ENCODE data around the gene MACROD2. TPM values are rescaled to one million over a fixed set of nuclear protein-coding genes. Genes with fewer than 3 reads are reported as not detected.

MACROD2 gene
- polyA plus RNA-seq, 4 donors, result 13.0 to 15.9 (median 14.0) TPM

DNA sequence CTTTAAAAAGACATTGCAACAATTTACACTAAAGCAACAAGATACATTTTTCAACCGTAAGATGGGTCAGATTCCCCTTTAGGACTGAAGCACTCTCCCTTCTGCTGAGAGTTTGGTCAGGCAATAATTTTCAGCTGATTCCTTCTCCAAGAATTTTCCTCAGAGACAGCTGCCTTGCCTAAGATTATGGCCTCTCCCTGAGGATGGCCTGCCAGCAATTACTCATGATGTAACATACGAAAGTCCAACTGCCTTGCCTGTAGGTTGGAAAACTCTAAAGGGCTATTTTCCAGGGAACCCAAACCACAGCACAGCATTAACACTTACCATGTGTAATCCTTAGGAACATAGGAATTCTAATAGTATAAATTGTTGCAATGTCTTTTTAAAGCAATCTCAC lies 571.2 kb downstream of the MACROD2 start:
- DNase-seq (ENCODE audit: low read depth in 4 of 4, low spot score in 2 of 4), result no peak

DNA sequence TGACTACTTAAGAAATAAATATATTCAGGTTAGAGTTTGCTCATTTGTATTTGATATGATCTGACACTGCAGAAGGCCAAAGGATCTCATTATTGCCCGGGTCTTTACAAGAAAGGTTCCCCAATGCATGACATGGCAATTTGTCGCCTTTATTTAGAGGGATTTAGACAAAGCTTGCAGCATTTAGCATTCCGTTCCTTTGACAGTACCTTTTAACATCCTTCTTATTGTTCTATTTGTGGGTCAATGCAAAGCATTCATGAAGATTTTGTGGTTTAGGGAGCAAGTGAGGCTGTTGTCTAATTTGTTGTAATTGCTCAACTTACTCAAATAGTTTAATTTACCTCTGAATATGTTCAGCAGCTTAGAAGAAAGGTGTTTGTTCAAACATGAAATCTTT lies 572.9 kb downstream of the MACROD2 start:
- DNase-seq (ENCODE audit: low read depth in 4 of 4, low spot score in 2 of 4), result no peak

DNA sequence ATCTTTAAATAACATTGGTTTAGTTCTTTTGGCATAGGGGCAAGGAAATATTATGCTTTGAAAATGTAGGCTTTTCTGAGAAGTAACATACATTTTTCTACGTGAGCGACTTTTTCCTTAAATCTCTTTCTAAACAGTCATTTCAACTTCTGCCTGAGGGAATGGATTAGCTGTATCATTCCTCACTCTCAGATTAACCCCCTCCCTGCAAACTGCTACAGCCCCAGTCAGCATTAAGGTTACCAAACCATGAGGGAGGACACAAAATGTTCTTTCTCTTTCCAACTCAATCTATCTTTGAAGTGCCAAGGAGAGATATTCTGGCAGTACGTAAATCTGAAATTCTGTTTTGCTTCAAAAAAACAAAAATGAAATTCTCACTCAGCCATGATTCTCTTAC lies 573.4 kb downstream of the MACROD2 start:
- no peak for DNase-seq (ENCODE audit: low read depth in 4 of 4, low spot score in 2 of 4)

DNA sequence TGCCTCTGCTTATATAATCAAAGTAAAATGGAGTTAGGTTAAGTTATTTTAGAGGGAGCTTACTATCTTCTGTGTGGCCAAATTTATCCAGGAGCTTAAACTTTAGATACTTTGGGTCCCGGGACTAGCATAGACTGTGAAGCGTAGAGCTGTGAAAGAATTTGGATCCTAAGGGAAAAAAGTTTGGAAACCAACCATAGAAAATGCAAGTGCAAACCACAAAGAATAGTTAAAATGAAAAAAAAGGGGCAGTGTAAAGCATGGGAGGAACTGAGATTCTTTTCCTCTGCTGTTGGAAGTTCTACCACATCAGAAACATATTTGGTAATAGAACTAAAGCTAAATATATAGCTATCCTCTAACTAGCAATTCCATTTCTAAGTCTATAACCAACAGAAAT lies 574.3 kb downstream of the MACROD2 start:
- no peak for DNase-seq (ENCODE audit: low read depth in 4 of 4, low spot score in 2 of 4)

DNA sequence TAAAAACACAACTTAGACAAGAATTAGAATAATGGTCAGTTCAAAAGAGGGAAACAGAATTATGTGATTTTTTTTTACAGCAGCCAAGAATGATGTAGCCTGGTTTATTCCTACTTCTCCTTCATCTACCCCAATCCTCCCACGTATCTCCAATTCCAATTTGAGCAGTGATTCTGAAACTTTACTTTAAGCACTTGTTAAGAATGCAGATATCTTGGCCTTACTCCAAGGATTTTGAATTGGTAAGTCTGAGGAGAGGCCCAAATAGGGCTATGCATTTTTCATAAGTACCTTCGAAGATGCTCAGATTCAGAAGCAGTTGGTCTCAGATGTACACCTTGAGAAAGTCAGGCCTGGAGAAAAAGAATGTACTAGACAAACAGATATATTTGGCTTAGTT lies 575.5 kb downstream of the MACROD2 start:
- no peak for DNase-seq (ENCODE audit: low read depth in 4 of 4, low spot score in 2 of 4)

DNA sequence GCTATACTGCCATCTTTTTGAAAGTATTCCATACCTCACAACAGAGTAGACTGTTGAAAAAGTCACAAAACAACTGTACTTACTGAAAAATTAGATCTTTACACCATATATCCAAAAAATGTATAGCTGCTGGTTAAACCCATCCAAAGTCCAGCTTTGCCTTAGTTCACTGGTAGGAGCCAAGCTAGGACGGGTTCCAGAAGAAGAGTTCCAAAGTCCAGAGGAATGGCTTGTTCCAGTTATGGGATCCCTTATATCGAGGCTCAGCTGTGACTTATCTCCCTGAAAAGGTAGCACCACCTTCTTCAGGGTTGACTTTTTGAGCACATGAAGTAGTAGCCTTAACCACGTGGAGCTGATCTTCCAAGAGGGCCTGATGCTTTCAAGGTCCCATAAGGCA lies 578.4 kb downstream of the MACROD2 start:
- DNase-seq (ENCODE audit: low read depth in 4 of 4, low spot score in 2 of 4), result no peak

DNA sequence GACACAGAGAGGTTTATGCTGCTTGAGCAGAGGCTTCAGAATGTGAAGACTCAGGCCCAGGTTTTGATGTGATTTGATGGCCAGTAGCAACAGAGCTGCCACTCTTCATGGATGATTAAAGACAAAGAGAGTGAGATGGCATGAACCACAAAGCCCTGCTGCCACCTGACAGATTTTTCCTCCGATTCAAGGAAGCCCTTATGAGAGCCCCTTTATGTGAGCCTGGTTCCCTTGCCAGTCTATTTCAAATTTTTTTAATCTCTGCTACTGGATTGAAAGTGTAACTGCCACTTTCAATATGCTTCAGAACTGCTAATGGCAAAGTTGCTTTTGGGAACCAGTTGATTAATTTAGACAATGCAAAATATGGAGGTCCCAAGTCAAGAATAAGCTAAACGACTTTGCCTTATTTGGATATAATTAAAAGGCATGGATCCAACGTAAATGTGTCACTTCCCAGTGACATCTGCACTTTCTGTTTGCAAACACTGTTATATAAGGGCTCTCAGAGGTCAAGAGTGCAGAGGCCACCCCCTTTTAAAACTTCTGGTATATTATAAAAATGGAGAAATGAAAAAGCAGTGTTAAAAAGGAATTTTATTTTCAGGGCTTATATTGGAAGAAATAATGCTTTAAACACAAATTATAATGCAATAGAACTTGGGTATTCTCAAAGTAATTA lies 581.0 kb downstream of the MACROD2 start:
- no peak for DNase-seq (ENCODE audit: low read depth in 4 of 4, low spot score in 2 of 4)

DNA sequence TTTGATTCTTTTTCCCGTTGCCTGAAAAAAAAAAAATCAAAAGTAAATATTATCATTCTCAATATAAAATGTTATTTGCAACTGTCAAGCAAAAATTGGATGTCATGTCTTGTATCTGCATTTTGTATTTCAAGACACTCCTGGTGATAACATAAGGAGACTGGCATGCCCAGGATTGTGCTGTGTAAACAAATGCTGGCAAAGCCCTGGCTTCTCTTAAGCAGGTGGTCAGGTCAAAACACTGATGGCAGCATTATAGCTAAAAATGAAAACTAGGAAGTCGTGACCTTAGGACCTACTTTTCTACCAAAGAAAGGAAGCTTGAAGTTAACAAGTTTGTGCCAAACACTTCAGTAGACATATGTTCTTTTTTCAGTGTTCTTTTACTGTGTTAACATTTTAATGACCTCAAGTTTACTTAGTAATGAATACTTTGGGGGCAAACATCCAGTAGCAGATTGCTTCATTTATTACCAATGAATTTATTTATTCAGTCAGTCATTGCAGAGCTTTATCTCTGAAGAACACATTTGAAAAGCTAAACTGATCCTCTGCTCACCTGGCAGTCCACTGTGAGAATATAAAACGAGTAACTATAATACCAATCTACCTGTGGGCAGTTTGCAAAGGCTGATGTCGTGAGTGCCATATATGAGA lies 585.2 kb downstream of the MACROD2 start:
- DNase-seq (ENCODE audit: low read depth in 4 of 4, low spot score in 2 of 4), result no peak

DNA sequence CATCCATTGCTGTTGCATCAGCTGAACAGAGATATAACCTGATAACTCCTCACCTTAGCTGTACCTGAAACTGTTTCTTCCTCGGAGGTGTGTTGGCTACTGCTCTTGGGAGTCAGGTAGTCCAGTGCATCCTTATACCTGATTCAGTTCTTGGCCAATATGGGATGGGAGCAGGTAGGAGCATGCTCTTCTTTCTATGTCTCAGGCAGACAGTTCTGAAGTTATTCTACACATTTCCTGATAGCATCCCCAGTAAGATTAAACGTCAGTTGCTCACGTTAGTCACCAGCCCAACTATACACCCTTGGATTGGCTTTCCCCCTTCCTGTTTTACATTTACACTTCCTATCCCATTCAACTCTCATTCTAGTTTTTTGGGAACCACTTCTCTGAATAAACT lies 586.4 kb downstream of the MACROD2 start:
- no peak for DNase-seq (ENCODE audit: low read depth in 4 of 4, low spot score in 2 of 4)

DNA sequence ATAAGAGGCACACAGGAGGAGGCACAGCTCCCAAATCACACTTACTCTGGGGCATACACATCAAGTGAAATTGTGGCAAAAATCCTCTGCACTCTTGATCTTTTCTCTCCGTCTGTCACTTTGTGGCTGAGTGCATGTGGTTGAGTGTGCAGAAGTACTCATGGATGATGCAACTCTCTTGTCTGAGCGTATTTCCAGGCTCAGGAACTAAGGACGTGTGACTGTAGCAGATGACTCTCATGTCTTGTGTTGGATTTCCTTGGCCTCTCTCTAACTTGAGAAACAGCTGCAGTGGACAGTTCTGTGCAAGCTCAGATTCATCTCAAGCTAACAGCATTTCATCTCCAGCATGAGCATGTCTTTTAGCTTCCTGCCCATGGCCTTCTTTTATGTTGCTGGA lies 587.5 kb downstream of the MACROD2 start:
- DNase-seq (ENCODE audit: low read depth in 4 of 4, low spot score in 2 of 4), result no peak

DNA sequence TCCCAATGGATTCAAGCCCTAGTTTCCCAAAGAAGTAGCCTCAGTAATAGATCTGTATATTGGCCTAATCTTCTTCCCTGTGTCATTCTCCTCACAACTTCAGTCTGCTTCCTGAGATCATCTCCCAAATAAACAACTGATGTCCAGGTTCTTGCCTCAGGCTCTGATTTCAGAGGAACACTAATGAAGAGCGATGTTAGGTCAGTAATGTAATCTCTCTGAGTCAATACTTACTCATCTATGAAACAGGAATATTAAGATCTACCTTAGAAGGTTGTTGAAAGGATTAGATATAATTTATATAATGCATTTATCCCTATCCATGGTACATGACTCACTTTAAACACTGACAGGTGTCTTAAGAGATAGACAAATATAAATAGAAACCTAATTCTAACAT lies 588.1 kb downstream of the MACROD2 start:
- no peak for DNase-seq (ENCODE audit: low read depth in 4 of 4, low spot score in 2 of 4)

DNA sequence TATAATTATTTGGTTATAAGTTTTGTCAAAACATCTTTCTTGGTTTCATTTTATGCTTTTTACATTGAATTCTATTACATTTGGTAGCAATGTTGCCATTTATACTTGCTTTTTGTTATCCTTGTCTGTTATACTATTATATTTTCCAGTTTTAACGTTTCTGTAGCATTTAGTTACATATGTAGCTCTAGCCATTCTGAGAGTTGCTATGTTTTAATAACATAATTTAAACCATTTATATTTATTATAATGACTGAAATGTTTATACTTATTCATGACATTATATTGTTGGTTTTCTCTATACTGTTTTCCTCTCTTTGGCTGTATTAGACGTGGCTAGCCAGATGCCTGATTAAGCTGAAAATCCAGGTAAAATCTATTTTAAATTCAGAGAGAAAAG lies 594.1 kb downstream of the MACROD2 start:
- DNase-seq (ENCODE audit: low read depth in 4 of 4, low spot score in 2 of 4), result no peak

DNA sequence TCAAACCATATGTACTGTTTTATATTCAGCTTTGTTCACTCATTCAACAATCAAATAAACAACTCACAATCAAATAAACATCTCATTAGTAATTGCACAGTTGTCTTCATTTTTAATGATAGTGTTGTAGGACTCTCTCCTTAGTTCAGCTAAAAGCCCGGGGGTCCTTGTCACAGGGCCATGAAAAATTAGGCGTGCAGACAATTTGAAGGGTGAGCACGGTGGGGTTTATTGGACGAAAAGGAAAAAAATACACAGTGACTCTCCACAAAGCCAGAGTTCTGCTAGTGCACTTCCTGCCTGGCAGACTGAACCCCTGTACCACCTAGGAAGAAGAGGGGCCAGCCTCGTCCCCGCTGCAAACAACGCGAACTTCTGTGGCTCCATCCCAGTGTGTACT lies 599.7 kb downstream of the MACROD2 start:
- DNase-seq (ENCODE audit: low read depth in 4 of 4, low spot score in 2 of 4), result no peak

DNA sequence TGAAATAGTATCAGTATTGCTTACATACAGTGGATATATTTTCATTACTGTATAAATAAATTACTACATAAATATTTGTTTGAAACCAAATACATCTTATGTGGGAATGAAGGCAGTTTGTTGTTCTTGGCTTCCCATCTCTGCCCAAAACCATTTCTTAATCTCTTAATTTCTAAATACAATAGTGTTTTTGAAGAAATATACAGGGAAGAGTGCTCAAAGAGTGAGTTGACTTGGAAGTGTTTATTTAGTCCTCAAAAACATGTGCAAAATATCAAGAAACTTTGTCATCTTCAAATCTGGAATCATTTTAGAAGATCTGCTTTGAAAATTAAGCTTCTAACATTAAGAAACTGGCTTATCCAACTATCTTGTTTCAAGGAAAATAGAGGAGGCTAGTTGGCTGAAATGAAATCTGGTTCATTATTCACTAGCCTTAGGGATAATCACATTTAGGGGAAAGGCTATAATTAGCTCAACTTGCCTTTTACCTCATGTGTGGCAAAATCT lies 601.9 kb downstream of the MACROD2 start:
- no peak for DNase-seq (ENCODE audit: low read depth in 4 of 4, low spot score in 2 of 4)

DNA sequence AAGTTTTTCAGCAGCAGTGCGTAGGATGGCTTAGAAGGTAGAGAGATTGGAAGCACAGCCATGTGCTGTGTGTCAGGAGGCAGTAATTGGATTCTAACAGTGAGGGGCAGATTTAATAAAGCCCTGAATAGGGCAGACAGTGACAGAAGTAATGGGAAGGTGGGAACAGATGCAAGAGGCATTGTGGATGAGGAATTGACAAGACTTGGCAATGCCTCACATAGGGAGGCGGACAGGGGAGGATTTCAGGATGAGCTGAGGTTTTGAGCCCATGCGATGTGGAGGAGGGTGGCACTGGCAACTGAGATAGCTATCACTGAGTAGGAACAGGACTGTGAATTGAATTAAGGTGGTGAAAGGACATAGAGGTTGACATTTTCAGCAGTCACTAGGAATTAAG lies 604.3 kb downstream of the MACROD2 start:
- DNase-seq (ENCODE audit: low read depth in 4 of 4, low spot score in 2 of 4), result no peak

DNA sequence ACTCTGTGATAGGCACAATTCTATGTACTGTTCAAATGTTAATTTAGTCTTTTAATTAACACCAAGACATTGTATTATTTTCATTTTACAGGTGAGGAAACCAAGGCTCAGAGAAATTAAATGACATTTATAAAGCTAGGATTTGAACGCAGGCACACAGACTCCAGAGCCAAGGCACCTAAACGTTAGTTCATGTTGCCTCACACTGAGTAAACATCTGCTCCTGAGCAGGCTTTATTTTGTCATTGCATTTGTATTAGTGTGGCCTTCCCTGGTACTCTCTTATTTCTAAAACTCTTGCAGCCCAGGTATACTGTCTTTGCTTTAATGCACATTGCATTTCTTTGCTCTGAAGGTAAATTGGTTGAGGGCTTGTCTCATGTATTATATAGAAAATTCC lies 605.2 kb downstream of the MACROD2 start:
- no peak for DNase-seq (ENCODE audit: low read depth in 4 of 4, low spot score in 2 of 4)

DNA sequence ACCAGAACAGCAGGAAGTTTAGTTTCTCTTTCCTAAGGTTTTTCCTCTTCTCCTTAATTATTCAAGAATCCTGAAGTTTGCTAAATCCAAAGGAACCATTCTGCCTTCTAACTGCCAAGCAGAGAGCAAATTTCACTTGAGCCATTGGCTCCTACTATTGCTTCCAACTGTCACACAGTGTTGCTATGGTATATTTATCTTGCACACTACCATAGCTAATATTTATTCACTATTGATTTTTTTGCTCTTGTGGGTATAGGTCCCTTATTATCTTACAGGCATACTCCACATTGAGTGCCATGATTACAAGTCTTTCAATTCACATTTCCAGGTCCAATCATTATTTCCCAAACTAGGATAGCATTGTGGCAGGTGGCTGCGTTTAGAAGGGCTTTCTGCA lies 608.8 kb downstream of the MACROD2 start:
- DNase-seq (ENCODE audit: low read depth in 4 of 4, low spot score in 2 of 4), result no peak

DNA sequence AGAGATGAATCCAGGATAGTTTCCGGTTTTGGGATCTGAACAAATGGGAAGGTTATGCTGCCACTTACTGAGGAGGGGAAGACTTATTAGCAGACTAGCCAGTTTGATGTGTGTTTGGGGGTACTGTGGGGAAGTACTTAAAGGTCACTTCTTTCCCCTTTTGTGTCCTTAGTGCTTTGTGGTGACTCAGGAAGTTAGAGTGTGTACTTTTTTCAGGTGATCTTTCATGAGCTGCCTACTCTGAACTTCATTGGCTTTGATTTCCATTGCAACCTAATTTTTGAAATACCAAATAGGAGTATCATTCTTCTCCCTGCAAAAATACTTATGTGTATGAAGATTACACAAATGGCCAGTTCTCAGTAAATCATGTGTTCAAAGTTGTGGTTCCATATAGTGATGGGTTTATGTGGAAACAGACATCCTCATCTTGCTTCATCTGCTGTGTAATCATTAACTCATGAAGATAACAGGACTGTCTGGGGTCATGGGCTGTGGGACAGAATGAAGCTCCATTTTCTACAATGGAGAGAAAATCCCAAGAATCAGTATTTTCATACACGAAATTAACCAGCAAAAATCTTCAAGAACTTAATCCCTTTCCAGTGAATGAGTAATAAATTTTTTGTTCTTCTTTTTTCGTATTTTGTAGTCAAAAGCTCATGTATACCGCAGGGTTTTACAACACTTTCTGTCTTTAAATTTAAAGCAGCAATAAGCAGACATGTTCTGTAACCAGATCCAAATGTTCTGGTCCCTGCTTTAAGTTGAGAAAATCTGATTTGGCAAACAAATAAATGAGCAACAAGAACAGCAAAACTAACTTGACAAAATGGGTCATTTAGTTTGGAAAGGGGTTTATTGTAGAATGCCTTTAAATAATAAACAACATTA lies 614.3 kb downstream of the MACROD2 start:
- no peak for DNase-seq (ENCODE audit: low read depth in 4 of 4, low spot score in 2 of 4)

DNA sequence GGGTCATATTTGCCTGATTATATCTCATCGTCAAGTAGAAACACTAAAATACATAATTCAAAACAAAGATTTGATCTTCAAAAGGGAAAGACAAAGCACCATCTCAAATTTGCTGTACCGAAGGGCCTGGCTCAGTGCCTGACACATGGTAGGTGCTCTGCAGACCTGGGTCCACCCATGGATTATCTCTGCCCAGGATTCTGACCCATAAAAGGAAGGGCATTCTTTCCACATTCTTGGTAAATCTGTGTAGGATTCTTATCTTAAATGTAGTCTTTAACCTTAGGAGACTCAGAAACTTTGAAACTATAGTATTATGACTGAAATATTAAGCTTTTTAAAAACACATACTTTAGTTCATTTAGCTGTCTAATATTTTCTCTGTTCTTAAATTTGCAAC lies 616.2 kb downstream of the MACROD2 start:
- DNase-seq (ENCODE audit: low read depth in 4 of 4, low spot score in 2 of 4), result no peak

DNA sequence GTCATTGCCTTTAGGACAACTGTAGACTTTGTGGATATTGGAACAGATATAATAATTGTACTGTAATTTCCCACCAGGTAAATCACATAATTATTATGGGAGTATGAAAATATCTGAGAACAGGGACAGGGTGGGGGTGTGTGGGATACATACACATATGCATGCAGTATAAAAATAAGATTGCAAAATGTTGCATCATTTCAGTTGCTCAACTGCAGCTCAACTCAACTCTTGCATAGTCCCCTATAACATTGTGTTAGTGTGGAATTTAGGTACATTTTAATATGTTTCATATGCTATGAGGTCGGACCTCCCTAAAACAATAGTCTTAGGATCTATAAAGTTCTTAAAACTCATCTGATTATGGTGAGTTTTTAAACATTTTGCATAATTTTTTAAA lies 617.1 kb downstream of the MACROD2 start:
- no peak for DNase-seq (ENCODE audit: low read depth in 4 of 4, low spot score in 2 of 4)

DNA sequence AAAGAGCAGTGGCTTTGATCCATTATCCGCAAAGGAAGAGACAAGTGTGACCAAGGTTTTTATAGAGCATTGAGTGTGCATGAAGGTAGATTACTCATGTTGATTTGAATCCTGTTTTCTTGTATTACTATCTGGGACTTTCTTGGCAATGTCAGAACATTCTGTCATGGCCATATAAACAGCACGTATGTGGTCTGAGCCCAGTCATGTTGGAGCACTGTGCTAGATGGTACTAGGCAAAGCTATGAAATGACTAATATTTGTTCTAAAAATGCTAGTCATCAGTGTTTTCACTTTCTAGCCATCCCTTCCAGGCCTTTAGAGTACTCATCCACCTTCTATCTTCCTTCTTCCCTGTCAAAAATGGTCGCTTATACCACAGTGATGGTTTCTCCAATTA lies 620.7 kb downstream of the MACROD2 start:
- DNase-seq (ENCODE audit: low read depth in 4 of 4, low spot score in 2 of 4), result no peak

All from left renal cortex interstitium (tissue), 4 donors.